Colonic mucosa (tissue), 4 donors: ENCODE results near the gene PBX2. TPM values are rescaled to one million over a fixed set of nuclear protein-coding genes. Genes with fewer than 3 reads are reported as not detected.

Experiments used
- DNase-seq: peaks from one replicate; pipeline ENCODE4 v3.0.0-alpha.2; 2020
- H3K27ac ChIP-seq: fragments of 200-600 bp; one replicate; pipeline ENCODE4 v1.8.0; 2021
- H3K27me3 ChIP-seq: fragments of 200-600 bp; one replicate; pipeline ENCODE4 v1.8.0; 2021
- H3K36me3 ChIP-seq: fragments of 200-600 bp; one replicate; pipeline ENCODE4 v1.8.0; 2021
- H3K4me1 ChIP-seq: fragments of 200-600 bp; one replicate; pipeline ENCODE4 v1.8.0; 2021; ENCODE audit warnings: mild to moderate bottlenecking
- H3K4me3 ChIP-seq: fragments of 200-600 bp; one replicate; pipeline ENCODE4 v1.8.0; 2021
- H3K9ac ChIP-seq, 2 donors: one replicate each; pipeline ENCODE4 v1.7.0; 2013; ENCODE audit warnings: control low read depth in 2 of 2, low read depth in 2 of 2, low read length in 2 of 2
- H3K9me3 ChIP-seq: fragments of 200-600 bp; one replicate; pipeline ENCODE4 v1.8.0; 2021
- CTCF ChIP-seq: fragments of 200-600 bp; IDR thresholded peaks from one replicate; pipeline ENCODE4 v1.8.0; 2022; ENCODE audit warnings: antibody characterized with exemption, mild to moderate bottlenecking
- intact Hi-C: fragments of 100-400 bp; cut with DNase I; formaldehyde crosslinking; loops from one replicate; pipeline ENCODE4 v1.14.1; 2022
- total RNA-seq, 2 donors: library from RNA; stranded (reverse); fragmentation: NEBNext Ultra II Directional in 1 of 2; extraction: Animal tissue kit (Norgen Biotek cat#: 25700) in 1 of 2; gene quantifications; one replicate each; pipeline ENCODE4 v1.2.1, GENCODE V29; 2021
- donor health status: healthy.
- donor health status: DM: no; HTN: no; CAD: no.
- donor health status: DM: no; HTN: no; CAD: no.

The PBX2 gene
- total RNA-seq, 2 donors from 2014 or later = 47.5 TPM

DNA sequence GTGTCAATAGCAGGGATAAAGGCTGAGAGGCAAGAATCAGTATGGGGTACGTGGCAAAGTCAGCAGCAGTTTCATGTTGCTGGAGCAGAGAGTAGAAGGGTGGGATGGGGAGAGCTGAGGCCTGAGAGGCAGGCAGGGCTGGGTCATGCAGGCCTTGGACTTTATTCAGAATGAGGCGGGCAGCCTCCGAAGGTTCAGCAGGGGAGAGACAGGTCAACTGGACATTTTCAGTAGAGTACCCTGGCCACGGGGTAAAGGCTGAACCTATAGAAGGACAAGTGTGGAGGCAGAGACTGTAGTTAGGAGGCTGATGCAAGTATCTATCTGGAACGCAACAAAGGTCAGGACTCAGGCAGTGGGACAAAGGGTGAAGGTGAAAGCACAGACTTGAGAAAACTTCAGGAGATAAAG lies 20.2 kb upstream of the PBX2 start:
- no peak overlapping the region for H3K9ac ChIP-seq
- no peak for DNase-seq
- no peaks in the 10 kb centered on the region for H3K27me3 ChIP-seq
- no peaks in the 10 kb centered on the region for H3K4me1 ChIP-seq
- TF ChIP-seq CTCF = no peak
- intact Hi-C loops = no loop called here
- H3K27ac ChIP-seq = no peak overlapping the region
- H3K9me3 ChIP-seq = no peaks in the 10 kb centered on the region
- no peaks in the 10 kb centered on the region for H3K36me3 ChIP-seq
- H3K4me3 ChIP-seq = no peak overlapping the region

DNA sequence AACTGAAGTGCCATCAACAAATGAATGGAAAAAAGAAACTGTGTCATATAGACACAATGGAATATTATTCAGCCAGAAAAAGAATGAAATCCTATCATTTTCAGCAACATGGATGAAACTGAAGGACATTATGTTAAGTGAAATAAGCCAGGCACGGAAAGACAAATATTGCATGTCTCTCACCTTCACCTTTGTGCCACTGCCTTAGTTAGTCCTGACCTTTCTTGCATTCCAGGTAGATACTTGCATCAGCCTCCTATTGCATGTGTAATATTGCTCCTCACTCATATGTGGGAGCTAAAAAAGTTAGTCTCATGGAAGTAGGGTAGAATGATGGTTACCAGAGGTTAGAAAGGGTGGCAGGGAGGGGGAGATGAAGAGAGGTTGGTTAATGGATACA lies 19.0 kb upstream of the PBX2 start:
- no peak for DNase-seq
- Histone ChIP-seq H3K27me3 (no peaks in the 10 kb centered on the region), H3K4me3 (no peak overlapping the region), H3K9me3 (no peaks in the 10 kb centered on the region), H3K9ac (no peak overlapping the region), H3K27ac (no peak overlapping the region), H3K36me3 (no peaks in the 10 kb centered on the region), H3K4me1 (no peaks in the 10 kb centered on the region)
- intact Hi-C loops = no loop called here
- TF ChIP-seq CTCF = no peak

DNA sequence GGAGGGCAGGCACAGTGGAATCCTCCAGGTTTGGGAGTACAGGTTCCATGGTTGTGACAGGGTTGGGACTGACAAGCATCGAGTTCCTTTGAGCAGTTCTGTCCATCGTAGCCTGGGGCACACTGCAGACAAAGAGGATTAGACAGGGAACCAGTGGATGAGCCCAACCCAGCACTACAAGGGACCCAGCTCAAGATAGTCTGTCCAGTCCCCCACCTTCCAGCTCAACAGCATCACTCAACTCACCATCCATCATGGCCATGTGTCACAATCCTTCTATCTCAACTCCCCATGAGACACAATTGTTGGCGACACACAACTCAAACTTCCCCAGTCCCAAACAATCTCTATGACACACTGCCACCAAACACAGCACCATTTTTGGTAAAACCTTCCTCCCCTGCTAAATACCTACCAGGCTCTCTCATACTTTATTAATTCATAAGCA lies 14.3 kb upstream of the PBX2 start:
- DNase-seq = no peak

GRCh38 chr6:32203426-32204267 lies 13.6 kb upstream of the PBX2 start:
- Histone ChIP-seq H3K9ac (no peak overlapping the region), H3K4me1 (no peaks in the 10 kb centered on the region), H3K27ac (no peak overlapping the region), H3K9me3 (no peaks in the 10 kb centered on the region), H3K4me3 (no peak overlapping the region), H3K27me3 (no peaks in the 10 kb centered on the region), H3K36me3 (no peaks in the 10 kb centered on the region)
- intact Hi-C loops = no loop called here
- no peak for TF ChIP-seq CTCF
- no peak for DNase-seq

More for the DNA sequence above, 14.3 kb upstream of the PBX2 start:
- no peak overlapping the region for H3K27ac ChIP-seq
- H3K9ac ChIP-seq = no peak overlapping the region
- H3K27me3 ChIP-seq = no peaks in the 10 kb centered on the region
- intact Hi-C loops = no loop called here
- H3K4me3 ChIP-seq = no peak overlapping the region
- no peaks in the 10 kb centered on the region for H3K9me3 ChIP-seq
- no peaks in the 10 kb centered on the region for H3K36me3 ChIP-seq
- no peaks in the 10 kb centered on the region for H3K4me1 ChIP-seq
- no peak for TF ChIP-seq CTCF

DNA sequence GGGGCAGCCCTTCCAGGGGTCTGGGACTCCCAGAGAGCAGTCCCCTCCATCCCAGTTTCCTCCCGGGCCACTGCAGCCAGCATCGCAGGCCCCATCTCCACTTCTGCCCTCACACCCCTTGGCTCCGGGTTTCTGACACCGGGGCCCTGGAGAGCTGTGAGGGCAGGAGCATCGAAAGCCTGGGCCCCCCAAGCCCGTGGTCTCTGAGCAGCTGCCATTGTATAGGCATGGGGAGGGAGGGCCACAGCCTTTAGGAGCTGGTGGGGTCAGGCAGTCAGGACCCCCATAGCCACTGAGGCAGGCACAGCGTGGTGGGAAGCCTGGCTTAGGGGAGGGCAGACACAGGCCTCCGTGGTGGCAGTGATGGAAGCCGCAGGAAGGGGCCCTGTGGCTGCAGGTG lies 12.2 kb upstream of the PBX2 start:
- no peak for TF ChIP-seq CTCF
- no peak overlapping the region for H3K9ac ChIP-seq
- no peaks in the 10 kb centered on the region for H3K4me1 ChIP-seq
- H3K27me3 ChIP-seq = no peaks in the 10 kb centered on the region
- no peaks in the 10 kb centered on the region for H3K36me3 ChIP-seq
- no peaks in the 10 kb centered on the region for H3K9me3 ChIP-seq
- no peak overlapping the region for H3K27ac ChIP-seq
- H3K4me3 ChIP-seq = no peak overlapping the region
- no peak for DNase-seq
- intact Hi-C loops = no loop called here
